Hippocampal formation (tissue), 2 donors: ENCODE measurements around the gene SPRYD3.
"Not testable (repeated sequence)": the region's sequence is repeated elsewhere in the genome, so short reads cannot be mapped to it uniquely, and the experiment has no call there.

Experiments used
- DNase-seq, 2 donors: peaks; one replicate each; lab custom pipeline; 2025; lab: John Stamatoyannopoulos, UW

The SPRYD3 gene

DNA sequence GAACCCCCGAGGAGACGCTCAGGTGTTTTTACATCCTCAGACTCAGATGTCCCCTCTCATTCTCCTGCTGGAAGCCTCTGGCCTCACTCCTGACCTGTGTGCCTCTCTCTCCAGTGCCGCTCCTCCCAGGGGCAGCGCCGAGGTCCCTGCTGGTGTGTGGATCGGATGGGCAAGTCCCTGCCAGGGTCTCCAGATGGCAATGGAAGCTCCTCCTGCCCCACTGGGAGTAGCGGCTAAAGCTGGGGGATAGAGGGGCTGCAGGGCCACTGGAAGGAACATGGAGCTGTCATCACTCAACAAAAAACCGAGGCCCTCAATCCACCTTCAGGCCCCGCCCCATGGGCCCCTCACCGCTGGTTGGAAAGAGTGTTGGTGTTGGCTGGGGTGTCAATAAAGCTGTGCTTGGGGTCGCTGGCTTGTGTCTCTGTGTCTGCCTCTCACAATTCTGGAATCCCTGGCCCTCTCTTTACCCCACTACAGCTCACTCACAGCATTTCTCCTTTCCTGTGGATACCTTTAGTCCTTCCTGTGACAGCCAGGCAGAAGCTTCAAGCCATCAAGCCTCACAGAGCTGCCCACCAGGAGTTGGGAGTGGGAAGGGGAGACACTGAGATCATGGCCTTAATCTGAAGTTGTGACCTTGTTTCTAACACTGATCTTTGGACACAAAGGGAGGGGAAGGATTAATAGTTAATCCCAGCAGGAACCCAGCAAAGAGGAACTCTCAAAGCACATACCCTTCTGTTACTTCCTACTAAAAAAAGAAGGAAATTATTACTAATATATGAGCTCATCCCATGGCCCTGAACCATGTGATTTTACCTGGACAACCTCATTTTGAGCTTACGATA, 23.0 kb upstream of the SPRYD3 start:
- no peak for DNase-seq

DNA sequence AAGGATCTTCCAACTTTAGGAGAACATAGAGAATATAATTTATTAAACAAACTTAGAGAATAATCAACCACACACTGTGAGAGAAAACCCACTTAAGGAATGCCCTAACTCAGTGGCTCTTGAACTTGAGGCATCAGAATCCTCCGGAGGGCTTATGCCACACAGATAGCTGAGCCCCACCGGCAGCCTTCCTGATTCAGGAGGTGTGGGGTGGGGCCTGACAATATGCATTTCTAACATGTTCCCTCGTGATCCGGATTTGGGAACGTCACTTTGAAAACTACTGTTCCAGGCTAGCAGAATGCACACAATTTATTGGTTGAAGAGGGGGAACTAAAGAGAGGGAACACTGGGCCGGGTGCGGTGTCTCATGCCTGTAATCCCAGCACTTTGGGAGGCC, 22.1 kb upstream of the SPRYD3 start:
- no peak for DNase-seq

- no peak for DNase-seq
Observed at GRCh38 chr12:53100466-53101151, 21.4 kb upstream of the SPRYD3 start.

DNA sequence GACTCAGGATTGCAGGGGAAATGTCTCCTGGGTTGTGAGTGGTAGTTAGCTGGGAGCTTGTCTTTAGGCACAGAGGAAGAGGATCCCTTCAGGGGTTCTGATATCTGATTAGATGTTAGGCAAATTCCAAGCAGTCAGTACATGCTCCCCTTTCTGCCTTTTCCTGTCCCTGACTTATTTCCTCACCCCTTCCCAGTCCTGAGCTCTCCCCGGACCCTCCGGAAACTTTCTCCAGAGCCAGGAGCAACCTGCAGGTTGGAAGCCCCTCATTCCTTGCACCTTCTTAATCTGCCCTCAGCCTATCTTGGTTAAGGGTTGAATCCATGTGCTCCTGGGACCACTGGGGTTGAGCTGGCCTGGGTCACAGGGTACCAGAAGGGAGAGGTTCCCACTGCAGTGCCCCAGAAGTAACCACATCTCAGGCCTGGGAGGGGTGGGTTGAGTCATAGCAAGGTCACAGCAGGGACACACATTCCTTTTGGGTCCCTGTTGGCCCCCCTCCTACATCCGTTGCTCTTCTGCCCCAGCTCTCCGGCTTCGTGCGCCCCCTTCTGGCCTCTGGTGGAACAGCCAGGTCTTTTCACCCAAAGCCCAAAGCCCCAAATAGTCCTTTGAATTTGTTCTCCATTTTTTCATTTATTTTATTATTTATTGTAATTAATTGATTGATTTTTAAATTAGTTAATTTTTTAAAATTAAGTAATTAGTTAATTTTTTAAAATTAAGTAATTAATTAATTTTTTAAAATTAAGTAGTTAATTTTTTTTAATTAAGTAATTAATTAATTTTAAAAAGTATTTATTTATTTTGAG, 20.1 kb upstream of the SPRYD3 start:
- peak; percentile 30 to 75 for DNase-seq

- DNase-seq, result no peak
Observed at GRCh38 chr12:53098354-53098981, 19.3 kb upstream of the SPRYD3 start.

DNA sequence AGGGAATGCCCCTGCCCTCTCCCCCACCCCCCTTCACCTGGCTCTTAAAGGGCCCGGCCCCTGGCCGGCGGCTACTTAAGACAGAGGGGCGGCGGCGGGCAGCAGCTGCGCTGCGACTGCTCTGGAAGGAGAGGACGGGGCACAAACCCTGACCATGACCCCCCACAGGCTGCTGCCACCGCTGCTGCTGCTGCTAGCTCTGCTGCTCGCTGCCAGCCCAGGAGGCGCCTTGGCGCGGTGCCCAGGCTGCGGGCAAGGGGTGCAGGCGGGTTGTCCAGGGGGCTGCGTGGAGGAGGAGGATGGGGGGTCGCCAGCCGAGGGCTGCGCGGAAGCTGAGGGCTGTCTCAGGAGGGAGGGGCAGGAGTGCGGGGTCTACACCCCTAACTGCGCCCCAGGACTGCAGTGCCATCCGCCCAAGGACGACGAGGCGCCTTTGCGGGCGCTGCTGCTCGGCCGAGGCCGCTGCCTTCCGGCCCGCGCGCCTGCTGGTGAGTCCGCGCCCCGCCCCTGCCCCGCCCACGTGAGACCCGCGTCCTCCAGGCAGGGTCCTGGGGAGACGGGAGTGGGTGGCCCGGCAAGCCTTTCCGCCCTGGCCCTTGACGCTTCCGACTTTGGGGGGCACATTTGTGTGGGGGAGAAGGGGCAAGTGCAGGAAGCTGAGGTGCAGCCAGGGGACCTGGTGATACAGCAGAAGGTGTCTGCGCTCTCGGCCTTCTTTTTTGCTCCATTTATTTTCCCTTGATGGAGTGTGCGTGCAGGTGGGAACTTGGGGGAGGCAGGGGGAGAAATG, 18.6 kb upstream of the SPRYD3 start, which contains the start of gene IGFBP6:
Gene IGFBP6 (plus strand): TSS at position 104 of the 790 bp plus-strand sequence. CDS start 51 bp downstream, at position 155.
- peak in 1 of 2 donors; percentile 32 for DNase-seq

DNA sequence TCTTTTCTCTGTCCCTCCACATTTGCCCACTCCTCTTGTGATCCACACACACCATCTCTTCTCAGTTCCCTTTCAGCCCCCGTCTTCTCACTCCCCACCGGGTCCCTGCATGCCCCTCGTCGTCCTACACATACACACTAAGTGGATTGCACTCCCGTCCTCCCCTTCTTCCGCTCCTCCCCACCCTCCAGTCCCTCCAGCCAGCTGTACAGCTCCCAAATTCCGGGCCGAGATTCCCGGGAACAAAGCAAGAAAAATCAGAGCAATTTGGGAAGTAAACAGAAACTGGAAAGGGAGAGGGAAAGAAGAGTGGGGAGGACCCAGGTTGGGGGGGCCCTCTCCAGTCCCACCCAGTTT, 18.0 kb upstream of the SPRYD3 start:
- DNase-seq, result no peak

- DNase-seq, result no peak
Observed at GRCh38 chr12:53096759-53097158, 17.6 kb upstream of the SPRYD3 start.

DNA sequence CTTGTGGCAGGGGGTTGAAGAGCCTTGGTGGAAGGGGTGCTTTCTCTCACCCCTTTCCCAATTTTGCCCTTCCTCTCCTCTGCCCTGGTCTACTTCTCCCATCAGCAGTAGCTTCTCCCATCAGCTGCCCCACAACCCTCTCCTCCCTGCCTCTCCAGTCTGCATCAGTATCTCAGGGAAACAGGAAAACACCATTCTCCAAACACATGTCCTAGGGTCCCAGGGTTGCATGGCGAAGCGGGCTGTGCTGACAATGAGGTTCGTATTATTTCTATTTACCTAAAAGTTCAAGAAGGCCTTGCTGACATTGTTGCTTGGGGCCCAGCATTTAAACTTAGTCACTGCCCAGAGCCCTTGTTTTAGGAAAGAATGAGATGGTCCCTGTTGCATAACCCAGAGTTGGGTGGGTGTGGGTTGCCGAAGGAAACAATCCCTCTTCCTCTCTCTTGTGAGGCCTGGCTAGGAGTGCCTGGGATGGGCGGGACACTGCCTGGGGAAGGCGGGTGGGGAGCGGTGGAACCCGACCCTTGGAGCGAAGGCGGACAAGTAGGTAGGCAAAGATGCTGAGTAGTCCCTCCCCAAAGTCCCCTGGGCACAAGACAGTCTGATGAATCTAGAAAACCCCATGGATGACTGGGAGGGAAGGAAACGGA, 17.0 kb upstream of the SPRYD3 start:
- no peak for DNase-seq

DNA sequence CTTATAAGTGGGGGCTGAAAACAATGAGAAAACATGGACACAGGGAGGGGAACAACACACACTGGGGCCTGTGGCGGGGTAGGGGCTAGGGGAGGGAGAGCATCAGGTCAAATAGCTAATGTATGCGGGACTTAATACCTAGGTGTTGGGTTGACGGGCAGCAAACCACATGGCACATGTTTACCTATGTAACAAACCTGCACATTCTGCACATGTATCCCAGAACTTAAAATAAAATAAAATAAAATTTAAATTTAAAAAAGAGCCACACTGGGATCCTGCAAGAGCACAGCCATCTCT, 16.4 kb upstream of the SPRYD3 start:
- not testable (repeated sequence) for DNase-seq

GRCh38 chr12:53094796-53095595, 15.8 kb upstream of the SPRYD3 start:
- not testable (repeated sequence) for DNase-seq

DNA sequence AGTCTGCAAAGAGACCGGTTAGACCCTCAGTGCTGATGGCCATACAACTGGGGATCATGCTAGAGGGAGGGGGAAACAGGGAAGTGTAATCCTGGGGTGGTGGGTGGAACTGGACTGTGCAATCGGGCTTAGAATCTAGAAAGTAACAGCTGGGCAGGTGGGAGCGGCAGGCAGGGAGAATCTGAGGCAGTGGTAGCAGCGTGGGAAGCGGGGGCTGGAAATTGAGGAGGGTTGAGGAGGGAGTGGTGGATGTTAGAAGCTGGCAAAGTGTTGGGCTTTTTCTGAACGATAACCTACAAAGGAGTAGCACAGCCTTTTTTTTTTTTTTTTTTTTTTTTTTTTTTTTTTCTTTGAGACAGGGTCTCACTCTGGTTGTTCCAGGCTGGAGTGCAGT, 15.2 kb upstream of the SPRYD3 start:
- no peak for DNase-seq

- DNase-seq, result no peak
Observed at GRCh38 chr12:53093777-53094393, 14.7 kb upstream of the SPRYD3 start.

DNA sequence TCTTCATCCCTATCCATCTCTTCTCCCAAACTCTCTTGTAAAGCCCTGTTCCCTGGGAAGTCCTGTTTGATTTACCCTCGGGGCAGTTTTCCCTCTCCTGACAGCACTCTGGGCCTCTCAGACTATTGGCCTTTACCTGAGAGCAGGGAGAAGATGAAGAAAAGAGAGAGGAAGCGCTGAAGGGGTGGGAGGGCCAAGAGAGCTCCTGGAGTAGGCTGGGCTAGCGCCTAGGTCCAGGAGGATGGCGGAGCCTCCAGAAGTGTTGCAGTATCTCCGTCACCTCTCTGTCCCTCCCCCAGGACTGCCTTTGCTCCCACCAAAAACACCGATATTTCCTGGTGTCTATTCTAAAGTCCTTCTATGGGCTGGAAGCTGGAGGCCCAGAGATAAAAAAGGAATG, 12.6 kb upstream of the SPRYD3 start:
- no peak for DNase-seq

- DNase-seq, result no peak
Observed at GRCh38 chr12:53090554-53090953, 11.4 kb upstream of the SPRYD3 start.

DNA sequence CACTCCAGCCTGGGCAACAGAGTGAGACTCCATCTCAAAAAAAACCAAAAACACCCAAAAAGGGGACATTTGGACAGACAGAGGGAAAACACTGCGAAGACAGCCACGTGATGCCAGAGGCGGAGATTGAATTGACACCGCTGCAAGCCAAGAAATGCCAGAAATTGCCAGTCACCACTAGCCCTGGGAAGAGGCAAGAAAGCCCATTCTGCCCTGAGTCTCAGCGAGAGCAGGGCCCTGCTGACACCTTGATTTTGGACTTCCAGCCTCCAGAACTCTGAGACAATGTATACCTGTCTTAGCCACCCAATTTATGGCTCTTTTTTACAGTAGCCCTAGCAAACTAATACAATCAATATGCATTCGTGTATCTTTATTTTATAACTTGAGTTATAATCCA, 10.9 kb upstream of the SPRYD3 start:
- no peak for DNase-seq

GRCh38 chr12:53086361-53086760, 7.2 kb upstream of the SPRYD3 start:
- DNase-seq, result no peak

GRCh38 chr12:53082637-53083175, 3.5 kb upstream of the SPRYD3 start:
- no peak for DNase-seq
